Left ventricle myocardium inferior (tissue), 1 donor: ENCODE measurements around the gene EPPIN. TPM values are rescaled to one million over a fixed set of nuclear protein-coding genes. Genes with fewer than 3 reads are reported as not detected.

Experiments
- DNase-seq: peaks from one replicate; pipeline ENCODE4 v3.0.0-alpha.2; 2020
- H3K27ac ChIP-seq: fragments of 200-600 bp; replicated peaks from 2 replicates; pipeline ENCODE4 v1.8.0; 2021
- H3K27me3 ChIP-seq: fragments of 200-600 bp; 2 replicates; pipeline ENCODE4 v1.8.0; 2021; ENCODE audit warnings: low read depth
- H3K36me3 ChIP-seq: fragments of 200-600 bp; 2 replicates; pipeline ENCODE4 v1.8.0; 2021
- H3K4me1 ChIP-seq: fragments of 200-600 bp; 2 replicates; pipeline ENCODE4 v1.8.0; 2021
- H3K4me3 ChIP-seq: fragments of 200-600 bp; 2 replicates; pipeline ENCODE4 v1.8.0; 2021; ENCODE audit warnings: mild to moderate bottlenecking, moderate library complexity
- H3K9me3 ChIP-seq: fragments of 200-600 bp; replicated peaks from 2 replicates; pipeline ENCODE4 v1.8.0; 2021
- CTCF ChIP-seq: fragments of 200-600 bp; IDR thresholded peaks from 2 replicates; pipeline ENCODE4 v1.8.0; 2021; ENCODE audit warnings: antibody characterized with exemption, mild to moderate bottlenecking, borderline replicate concordance
- intact Hi-C: fragments of 100-400 bp; cut with micrococcal nuclease; formaldehyde crosslinking; loops from one replicate; pipeline ENCODE4 v1.11.0; 2022
- total RNA-seq: library from RNA; stranded (reverse); fragmentation: NEBNext Ultra II Directional; extraction: Animal tissue kit (Norgen Biotek cat#: 25700); gene quantifications from one replicate; pipeline ENCODE4 v1.2.1, GENCODE V29; 2021
- donor health status: DM: no; HTN: yes; CAD: no; lungs with severe emphysema.

The EPPIN gene
- total RNA-seq, 1 donor from 2014 or later: not detected

GRCh38 chr20:45503403-45503802 lies 43.8 kb downstream of the EPPIN start:
- Histone ChIP-seq H3K4me3 (no peak overlapping the region), H3K36me3 (no peaks in the 10 kb centered on the region), H3K27me3 (peaks cover 52% of the 10 kb centered on the region), H3K4me1 (peaks cover 16% of the 10 kb centered on the region), H3K27ac (no peak overlapping the region), H3K9me3 (no peaks in the 10 kb centered on the region)
- no peak for TF ChIP-seq CTCF
- DNase-seq: no peak
- intact Hi-C loops: no loop called here

GRCh38 chr20:45502561-45502960 lies 44.6 kb downstream of the EPPIN start:
- intact Hi-C loops: no loop called here
- no peak for TF ChIP-seq CTCF
- no peaks in the 10 kb centered on the region for H3K36me3 ChIP-seq
- H3K27ac ChIP-seq: no peak overlapping the region
- H3K27me3 ChIP-seq: peaks cover 55% of the 10 kb centered on the region
- no peak overlapping the region for H3K4me3 ChIP-seq
- H3K4me1 ChIP-seq: peaks cover 16% of the 10 kb centered on the region
- no peak for DNase-seq
- no peaks in the 10 kb centered on the region for H3K9me3 ChIP-seq

- Histone ChIP-seq H3K36me3 (no peaks in the 10 kb centered on the region), H3K4me1 (peaks cover 16% of the 10 kb centered on the region), H3K27me3 (peaks cover 64% of the 10 kb centered on the region), H3K4me3 (no peak overlapping the region), H3K27ac (no peak overlapping the region), H3K9me3 (no peaks in the 10 kb centered on the region)
- no peak for DNase-seq
- no peak for TF ChIP-seq CTCF
- intact Hi-C loops: no loop called here
Measured at GRCh38 chr20:45501600-45501999, 45.6 kb downstream of the EPPIN start.

- intact Hi-C loops: no loop called here
- no peak for DNase-seq
- peaks cover 65% of the 10 kb centered on the region for H3K27me3 ChIP-seq
- H3K36me3 ChIP-seq: no peaks in the 10 kb centered on the region
- H3K9me3 ChIP-seq: no peaks in the 10 kb centered on the region
- no peak for TF ChIP-seq CTCF
- peaks cover 16% of the 10 kb centered on the region for H3K4me1 ChIP-seq
- H3K27ac ChIP-seq: no peak overlapping the region
- no peak overlapping the region for H3K4me3 ChIP-seq
Measured at GRCh38 chr20:45500022-45500421, 47.2 kb downstream of the EPPIN start.

- intact Hi-C loops: no loop called here
- no peaks in the 10 kb centered on the region for H3K36me3 ChIP-seq
Measured at GRCh38 chr20:45497971-45498494, 49.2 kb downstream of the EPPIN start.

More at GRCh38 chr20:45497971-45498494, 49.2 kb downstream of the EPPIN start:
- Histone ChIP-seq H3K9me3 (no peaks in the 10 kb centered on the region), H3K27ac (no peak overlapping the region), H3K4me3 (no peak overlapping the region), H3K27me3 (peaks cover 55% of the 10 kb centered on the region), H3K4me1 (peaks cover 16% of the 10 kb centered on the region)
- no peak for TF ChIP-seq CTCF
- no peak for DNase-seq
